Lung (tissue), 12 donors: ENCODE measurements around the gene CEP85L. TPM values are rescaled to one million over a fixed set of nuclear protein-coding genes. Genes with fewer than 3 reads are reported as not detected.

Experiments
- ATAC-seq: fragments of 200-7000 bp; cut with Tn5 transposase; one replicate; pipeline ENCODE4 v1.9.1; 2020; ENCODE audit warnings: moderate number of reproducible peaks; ENCODE audit not compliant: insufficient read depth, low FRiP score
- DNase-seq, 3 donors: peaks; one replicate each; pipeline ENCODE4 v3.0.0-alpha.2; 2013 to 2017
- H3K27ac ChIP-seq, 2 donors: one replicate each; pipeline ENCODE4 v1.5.1; 2013; ENCODE audit warnings: mild to moderate bottlenecking in 2 of 2, moderate library complexity in 2 of 2, control low read depth in 1 of 2, inconsistent platforms in 1 of 2, low read depth in 1 of 2, low read length in 1 of 2
- H3K27me3 ChIP-seq, 3 donors: one replicate each; pipeline ENCODE4 v1.5.1; 2013; ENCODE audit warnings: low read length in 2 of 3; ENCODE audit not compliant: control insufficient read depth in 3 of 3, insufficient read depth in 3 of 3
- H3K36me3 ChIP-seq, 4 donors: one replicate each; pipeline ENCODE4 v1.5.1; 2013; ENCODE audit warnings: low read length in 4 of 4, mild to moderate bottlenecking in 1 of 4, moderate library complexity in 1 of 4; ENCODE audit not compliant: control insufficient read depth in 4 of 4, insufficient read depth in 4 of 4
- H3K4me1 ChIP-seq, 5 donors: one replicate each; pipeline ENCODE4 v1.5.1; 2013; ENCODE audit warnings: low read length in 5 of 5, mild to moderate bottlenecking in 2 of 5, moderate library complexity in 1 of 5; ENCODE audit not compliant: control insufficient read depth in 5 of 5, insufficient read depth in 5 of 5
- H3K4me3 ChIP-seq: one replicate; pipeline ENCODE4 v1.5.1; 2013; ENCODE audit warnings: mild to moderate bottlenecking, control low read depth, moderate library complexity
- H3K9ac ChIP-seq, 2 donors: one replicate each; pipeline ENCODE4 v1.5.1; 2013; ENCODE audit warnings: low read length in 2 of 2, control low read depth in 1 of 2; ENCODE audit not compliant: insufficient read depth in 1 of 2
- H3K9me3 ChIP-seq, 4 donors: one replicate each; pipeline ENCODE4 v1.5.1; 2013; ENCODE audit warnings: low read length in 3 of 4, mild to moderate bottlenecking in 1 of 4, moderate library complexity in 1 of 4; ENCODE audit not compliant: control insufficient read depth in 4 of 4, insufficient read depth in 3 of 4
- WGBS, 2 donors: extraction: QIAGEN DNeasy Blood & Tissue Kit; methylation state at CpG; one replicate each; pipeline ENCODE4 v1.1.7; 2013; 5-methylcytosine and 5-hydroxymethylcytosine counted together
- polyA plus RNA-seq, 2 donors: library from polyadenylated mRNA; stranded (reverse); fragments of 200-250 nt; gene quantifications; one replicate each; pipeline ENCODE4 v1.2.1, GENCODE V29; 2013
- total RNA-seq, 2 donors: library from RNA; depleted of rRNA in 1 of 2; stranded (reverse); fragments of >200 nt in 1 of 2; gene quantifications; one replicate each; pipeline ENCODE4 v1.2.1, GENCODE V29; 2014 to 2021
- TF ChIP-seq, protein P1 (sequence below): IDR thresholded peaks from 2 replicates; pipeline ENCODE4 v1.5.1; 2012; ENCODE audit warnings: mild to moderate bottlenecking; ENCODE audit errors: control extremely low read depth, extremely low read depth
- donor health status: control.
- donor health status: control.
- donor health status: Bipolar disorder and iron deficiency.
- donor health status: healthy.
- donor health status: DM: yes; HTN: yes; CAD: no.

The CEP85L gene
- total and polyA plus RNA-seq, 4 donors = 1.3 to 40.8 (median 7.1) TPM

GRCh38 chr6:118528129-118528528, 123.3 kb downstream of the CEP85L start:
- no peak overlapping the region for H3K4me3 ChIP-seq
- DNase-seq (peak in 2 of 3 donors; percentile 89 to 92), ATAC-seq (no peak)
- H3K9me3 ChIP-seq = peaks cover 0 to 1% (median 0%) of the 10 kb centered on the region in 4 donors
- no peak overlapping the region for H3K27ac ChIP-seq
- H3K27me3 ChIP-seq = no peaks in the 10 kb centered on the region
- TF ChIP-seq, protein P1, sequence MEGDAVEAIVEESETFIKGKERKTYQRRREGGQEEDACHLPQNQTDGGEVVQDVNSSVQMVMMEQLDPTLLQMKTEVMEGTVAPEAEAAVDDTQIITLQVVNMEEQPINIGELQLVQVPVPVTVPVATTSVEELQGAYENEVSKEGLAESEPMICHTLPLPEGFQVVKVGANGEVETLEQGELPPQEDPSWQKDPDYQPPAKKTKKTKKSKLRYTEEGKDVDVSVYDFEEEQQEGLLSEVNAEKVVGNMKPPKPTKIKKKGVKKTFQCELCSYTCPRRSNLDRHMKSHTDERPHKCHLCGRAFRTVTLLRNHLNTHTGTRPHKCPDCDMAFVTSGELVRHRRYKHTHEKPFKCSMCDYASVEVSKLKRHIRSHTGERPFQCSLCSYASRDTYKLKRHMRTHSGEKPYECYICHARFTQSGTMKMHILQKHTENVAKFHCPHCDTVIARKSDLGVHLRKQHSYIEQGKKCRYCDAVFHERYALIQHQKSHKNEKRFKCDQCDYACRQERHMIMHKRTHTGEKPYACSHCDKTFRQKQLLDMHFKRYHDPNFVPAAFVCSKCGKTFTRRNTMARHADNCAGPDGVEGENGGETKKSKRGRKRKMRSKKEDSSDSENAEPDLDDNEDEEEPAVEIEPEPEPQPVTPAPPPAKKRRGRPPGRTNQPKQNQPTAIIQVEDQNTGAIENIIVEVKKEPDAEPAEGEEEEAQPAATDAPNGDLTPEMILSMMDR = no peak
- peaks cover 0 to 25% (median 12%) of the 10 kb centered on the region in 5 donors for H3K4me1 ChIP-seq
- H3K9ac ChIP-seq = no peak overlapping the region
- WGBS, 2 donors = 39 to 56% methylated on average over 1 of the region's 1 CpG
- peaks cover 0 to 3% (median 0%) of the 10 kb centered on the region in 4 donors for H3K36me3 ChIP-seq

- Histone ChIP-seq H3K4me1 (peaks cover 0 to 25% (median 12%) of the 10 kb centered on the region in 5 donors), H3K9me3 (peaks cover 0 to 1% (median 0%) of the 10 kb centered on the region in 4 donors), H3K9ac (no peak overlapping the region), H3K27me3 (no peaks in the 10 kb centered on the region), H3K27ac (peak overlapping the region in 1 of 2 donors; percentile 66), H3K36me3 (peaks cover 0 to 6% (median 2%) of the 10 kb centered on the region in 4 donors), H3K4me3 (no peak overlapping the region)
- DNase-seq = peak in 1 of 3 donors; percentile 56
- ATAC-seq = no peak
- WGBS, 2 donors = 85 to 97% methylated on average over 4 of the region's 4 CpGs
- TF ChIP-seq, protein P1 = no peak
Measured at GRCh38 chr6:118525913-118526780, 125.2 kb downstream of the CEP85L start.

- no peak overlapping the region for H3K27ac ChIP-seq
- H3K9me3 ChIP-seq = no peaks in the 10 kb centered on the region
- TF ChIP-seq, protein P1 = no peak
- H3K4me1 ChIP-seq = peaks cover 0 to 25% (median 12%) of the 10 kb centered on the region in 5 donors
- no peak for ATAC-seq
- WGBS, 2 donors = 69 to 78% methylated on average over 2 of the region's 2 CpGs
- H3K4me3 ChIP-seq = no peak overlapping the region
- H3K36me3 ChIP-seq = peaks cover 0 to 6% (median 2%) of the 10 kb centered on the region in 4 donors
- no peak overlapping the region for H3K9ac ChIP-seq
- no peaks in the 10 kb centered on the region for H3K27me3 ChIP-seq
- DNase-seq = no peak
Measured at GRCh38 chr6:118524686-118525085, 126.7 kb downstream of the CEP85L start.
